ENCODE data around the gene PEX11B. TPM values are rescaled to one million over a fixed set of nuclear protein-coding genes. Genes with fewer than 3 reads are reported as not detected.

The PEX11B gene
- total and polyA plus RNA-seq, 2 donors (not counting 3 experiments of a cell fraction or from before 2014, with no cell fraction given) = 30.5 to 42.5 TPM

- dilution Hi-C loops (cut with MboI; ENCODE audit: extremely low pct_ligation_motif_present, low sequenced_read_pairs) = no loop called here
- H3K4me1 ChIP-seq (ENCODE audit: control insufficient read depth, extremely low read depth, insufficient read depth, low read length) = no peaks in the 10 kb centered on the region
- CTCF ChIA-PET = interaction anchor here (1.0 to 3.6 kb wide), 6 partner anchors 8 to 33 kb away, joined by 3 to 16 read pairs (median 4); partner anchors contain the start of gene NUDT17
Measured at GRCh38 chr1:145877923-145878486, 40.5 kb downstream of the PEX11B start.

GRCh38 chr1:145874646-145875045 lies 43.9 kb downstream of the PEX11B start:
- no peak for DNase-seq (ENCODE audit: low read depth, low spot score)
- no TSS peak for BruUV-seq (replicated peaks)
- H3K36me3 ChIP-seq (ENCODE audit: control insufficient read depth in 2 of 2, extremely low read depth in 1 of 2, insufficient read depth in 2 of 2, low read length in 2 of 2) = no peaks in the 10 kb centered on the region
- no peak overlapping the region for H3K9ac ChIP-seq (replicated peaks; ENCODE audit: extremely low read depth, insufficient read depth, low read length)
- FAIRE-seq = no peak
- intact Hi-C loops (cut with micrococcal nuclease) (no loop called here), dilution Hi-C loops (cut with MboI; ENCODE audit: extremely low pct_ligation_motif_present, low sequenced_read_pairs) (no loop called here)
- H2AFZ ChIP-seq (ENCODE audit: low read depth, low read length) = no peak overlapping the region
- peaks cover 3% of the 10 kb centered on the region for H3K4me1 ChIP-seq (ENCODE audit: control insufficient read depth, extremely low read depth, insufficient read depth, low read length)
- no peaks in the 10 kb centered on the region for H3K9me3 ChIP-seq (replicated peaks; ENCODE audit: control insufficient read depth, insufficient read depth, low read length)
- ChIA-PET POLR2A (no interaction called here), CTCF (interaction anchor here (1.1 kb wide), 1 partner anchor 17 kb away, joined by 4 read pairs; no protein-coding TSS in a partner anchor)
- TF ChIP-seq MAX (IDR thresholded peaks at IDR 0.05; ENCODE audit: insufficient read depth, insufficient read length) = no peak
- no peak overlapping the region for H3K4me2 ChIP-seq (ENCODE audit: insufficient read depth, low read length)
- no peaks in the 10 kb centered on the region for H3K79me2 ChIP-seq (ENCODE audit: control insufficient read depth, insufficient read depth, low read length)
- peaks cover under 1 to 3% of the 10 kb centered on the region in 2 experiments for H3K27me3 ChIP-seq (ENCODE audit: control insufficient read depth in 2 of 2, insufficient read depth in 2 of 2, low read length in 2 of 2)
- no peaks in the 10 kb centered on the region for H3K9me1 ChIP-seq (replicated peaks; ENCODE audit: control insufficient read depth, extremely low read depth, insufficient read depth, low read length)
- H3K4me3 ChIP-seq (replicated peaks in 1 of 3; ENCODE audit: insufficient read depth in 1 of 3, low read depth in 1 of 3, low read length in 3 of 3) = no peak overlapping the region
- no peaks in the 10 kb centered on the region for H4K20me1 ChIP-seq (replicated peaks; ENCODE audit: control insufficient read depth, extremely low read depth, insufficient read depth, low read length)
- H3K27ac ChIP-seq (ENCODE audit: insufficient read depth, low read depth, low read length) = no peak overlapping the region

More at GRCh38 chr1:145877923-145878486, 40.5 kb downstream of the PEX11B start:
- Histone ChIP-seq H3K27me3 (ENCODE audit: control insufficient read depth in 2 of 2, insufficient read depth in 2 of 2, low read length in 2 of 2) (peaks cover 2 to 3% of the 10 kb centered on the region in 2 experiments), H2AFZ (ENCODE audit: low read depth, low read length) (no peak overlapping the region), H3K4me3 (replicated peaks in 1 of 3; ENCODE audit: insufficient read depth in 1 of 3, low read depth in 1 of 3, low read length in 3 of 3) (no peak overlapping the region), H3K4me2 (ENCODE audit: insufficient read depth, low read length) (no peak overlapping the region), H3K9ac (replicated peaks; ENCODE audit: extremely low read depth, insufficient read depth, low read length) (no peak overlapping the region), H3K27ac (ENCODE audit: insufficient read depth, low read depth, low read length) (no peak overlapping the region), H3K9me1 (replicated peaks; ENCODE audit: control insufficient read depth, extremely low read depth, insufficient read depth, low read length) (no peaks in the 10 kb centered on the region), H3K79me2 (ENCODE audit: control insufficient read depth, insufficient read depth, low read length) (no peaks in the 10 kb centered on the region), H3K36me3 (ENCODE audit: control insufficient read depth in 2 of 2, extremely low read depth in 1 of 2, insufficient read depth in 2 of 2, low read length in 2 of 2) (no peaks in the 10 kb centered on the region), H4K20me1 (replicated peaks; ENCODE audit: control insufficient read depth, extremely low read depth, insufficient read depth, low read length) (no peaks in the 10 kb centered on the region), H3K9me3 (replicated peaks; ENCODE audit: control insufficient read depth, insufficient read depth, low read length) (no peaks in the 10 kb centered on the region)
- intact Hi-C loops (cut with micrococcal nuclease) = no loop called here
- FAIRE-seq (no peak), DNase-seq (ENCODE audit: low read depth, low spot score) (no peak)
- no TSS peak for BruUV-seq (replicated peaks)
- no peak for TF ChIP-seq FOS (IDR thresholded peaks at IDR 0.05; ENCODE audit: borderline replicate concordance, insufficient read depth, low read length)
- no peak for TF ChIP-seq MAX (IDR thresholded peaks at IDR 0.05; ENCODE audit: insufficient read depth, insufficient read length)
- no peak for TF ChIP-seq EZH2 (IDR thresholded peaks at IDR 0.05; ENCODE audit: borderline replicate concordance, low read depth, low read length, severe bottlenecking)
- TF ChIP-seq GATA2 (IDR thresholded peaks at IDR 0.05; ENCODE audit: insufficient read depth, insufficient read length, low read depth, low read length) = no peak
- POLR2A ChIA-PET = no interaction called here

Data from endothelial cell of umbilical vein (primary cell).